Endothelial cell of umbilical vein (primary cell): ENCODE measurements around the gene STARD5. TPM values are rescaled to one million over a fixed set of nuclear protein-coding genes. Genes with fewer than 3 reads are reported as not detected.
A peak's percentile ranks its signal among the peaks of the same experiment; 100 is the strongest.

Experiments
- BruUV-seq: library from RNA; stranded (reverse); fragments of 400-500 nt; replicated peaks from 2 replicates; lab custom pipeline; 2021; lab: Mats Ljungman, UMichigan
- CTCF ChIA-PET: fragments of 300-600, 350-600 bp; sonication (Branson Sonifier 250); formaldehyde crosslinking; loops from one replicate; lab custom pipeline; 2021; ENCODE audit warnings: antibody characterized with exemption, inconsistent platforms; lab: Charles Lee
- POLR2A ChIA-PET: fragments of 300-600, 350-600 bp; sonication (Branson Sonifier 250); formaldehyde crosslinking; loops from one replicate; lab custom pipeline; 2021; ENCODE audit warnings: antibody characterized with exemption, inconsistent platforms; lab: Charles Lee
- DNase-seq: peaks from one replicate; pipeline ENCODE4 v3.0.0-alpha.2; 2011; ENCODE audit warnings: low read depth, low spot score
- FAIRE-seq: peaks from 2 replicates; lab custom pipeline; 2011; peaks lifted over from hg19 to GRCh38; lab: Jason Lieb, UNC
- H2AFZ ChIP-seq: 2 replicates; pipeline ENCODE4 v1.6.0; 2012; ENCODE audit warnings: low read depth, low read length, control low read depth, inconsistent platforms
- H3K27ac ChIP-seq: 2 replicates; pipeline ENCODE4 v1.5.1; 2011; ENCODE audit warnings: low read depth, mild to moderate bottlenecking, control low read depth, low read length, moderate library complexity; ENCODE audit not compliant: insufficient read depth
- H3K27me3 ChIP-seq, 2 experiments: 2 replicates each; pipeline versions ENCODE4 v1.6.0 to v1.6.1; 2011; ENCODE audit warnings: low read length in 2 of 2, mixed read lengths in 1 of 2; ENCODE audit not compliant: control insufficient read depth in 2 of 2, insufficient read depth in 2 of 2
- H3K36me3 ChIP-seq, 2 experiments: 2 replicates in 1 of 2; 3 replicates in 1 of 2; pipeline ENCODE4 v1.5.1; 2011; ENCODE audit warnings: low read length in 2 of 2, mild to moderate bottlenecking in 1 of 2, moderate library complexity in 1 of 2; ENCODE audit not compliant: control insufficient read depth in 2 of 2, insufficient read depth in 2 of 2; ENCODE audit errors: extremely low read depth in 1 of 2
- H3K4me1 ChIP-seq: 3 replicates; pipeline ENCODE4 v1.5.1; 2011; ENCODE audit warnings: mild to moderate bottlenecking, low read length; ENCODE audit not compliant: control insufficient read depth, insufficient read depth; ENCODE audit errors: extremely low read depth
- H3K4me2 ChIP-seq: 2 replicates; pipeline ENCODE4 v1.6.1; 2011; ENCODE audit warnings: low read length, control low read depth, mixed read lengths; ENCODE audit not compliant: insufficient read depth
- H3K4me3 ChIP-seq, 3 experiments: fragments of 200-600 bp in 1 of 3; sonication (generic), shearing (Covaris generic) in 1 of 3; replicated peaks in 1 of 3; 2 replicates each; pipeline ENCODE4 v1.5.1; 2011 to 2016; ENCODE audit warnings: control low read depth in 3 of 3, low read length in 3 of 3, mild to moderate bottlenecking in 2 of 3, inconsistent platforms in 1 of 3, low read depth in 1 of 3, moderate library complexity in 1 of 3; ENCODE audit not compliant: insufficient read depth in 1 of 3
- H3K79me2 ChIP-seq: 2 replicates; pipeline ENCODE4 v1.6.0; 2012; ENCODE audit warnings: low read length, inconsistent platforms; ENCODE audit not compliant: control insufficient read depth, insufficient read depth
- H3K9ac ChIP-seq: replicated peaks from 2 replicates; pipeline ENCODE3; 2011; ENCODE audit warnings: low read length, control low read depth; ENCODE audit not compliant: insufficient read depth; ENCODE audit errors: extremely low read depth
- H3K9me1 ChIP-seq: replicated peaks from 3 replicates; pipeline ENCODE4 v1.6.0; 2011; ENCODE audit warnings: mild to moderate bottlenecking, low read length; ENCODE audit not compliant: control insufficient read depth, insufficient read depth; ENCODE audit errors: extremely low read depth
- H3K9me3 ChIP-seq: replicated peaks from 2 replicates; pipeline ENCODE4 v1.5.1; 2012; ENCODE audit warnings: low read length, inconsistent platforms; ENCODE audit not compliant: control insufficient read depth, insufficient read depth
- H4K20me1 ChIP-seq: replicated peaks from 2 replicates; pipeline ENCODE3; 2011; ENCODE audit warnings: mild to moderate bottlenecking, low read length; ENCODE audit not compliant: control insufficient read depth, insufficient read depth; ENCODE audit errors: extremely low read depth
- EZH2 ChIP-seq: IDR thresholded peaks from 2 replicates; pipeline ENCODE4 v1.6.1; 2012; ENCODE audit warnings: borderline replicate concordance, low read depth, mild to moderate bottlenecking, moderate library complexity, low read length, inconsistent platforms; ENCODE audit not compliant: severe bottlenecking
- FOS ChIP-seq: IDR thresholded peaks from 2 replicates; pipeline ENCODE4 v1.6.1; 2011; ENCODE audit warnings: mild to moderate bottlenecking, low read length, moderate library complexity, borderline replicate concordance; ENCODE audit not compliant: insufficient read depth
- GATA2 ChIP-seq: IDR thresholded peaks from 2 replicates; pipeline ENCODE4 v1.7.0; 2011; ENCODE audit warnings: low read depth, mild to moderate bottlenecking, moderate library complexity, mixed read lengths, low read length; ENCODE audit not compliant: insufficient read length, insufficient read depth
- JUN ChIP-seq: IDR thresholded peaks from 2 replicates; pipeline ENCODE4 v1.6.1; 2011; ENCODE audit warnings: borderline replicate concordance, low read depth; ENCODE audit not compliant: insufficient read length, insufficient read depth
- MYC ChIP-seq: IDR thresholded peaks from one replicate; pipeline ENCODE4 v1.6.1; 2011; ENCODE audit warnings: mild to moderate bottlenecking, low read depth, low read length
- POLR2A ChIP-seq: IDR thresholded peaks from 2 replicates; pipeline ENCODE4 v1.6.1; 2012; ENCODE audit warnings: low read depth, mild to moderate bottlenecking, control low read depth, low read length
- POLR2AphosphoS5 ChIP-seq: IDR thresholded peaks from 2 replicates; pipeline ENCODE4 v1.6.1; 2012; ENCODE audit warnings: low read depth, mild to moderate bottlenecking, control low read depth, low read length, moderate library complexity; ENCODE audit not compliant: insufficient read depth
- dilution Hi-C: fragments of 300-500 bp; cut with MboI; formaldehyde crosslinking; loops from one replicate; pipeline ENCODE4 v1.15.0; 2019; ENCODE audit warnings: low sequenced_read_pairs; ENCODE audit not compliant: extremely low pct_ligation_motif_present
- intact Hi-C: fragments of 100-400 bp; cut with micrococcal nuclease; formaldehyde crosslinking; loops from one replicate; pipeline ENCODE4 v1.10.0; 2022
- polyA plus RNA-seq, 4 experiments: library from polyadenylated mRNA; depleted of rRNA in 3 of 4; stranded (reverse) in 3 of 4; unstranded in 1 of 4; fragments of >200 nt; gene quantifications; 2 replicates each; pipeline versions ENCODE4 v1.2.1 to v1.2.3, GENCODE V29; 2011 to 2012; ENCODE audit warnings: missing spikeins in 1 of 4
- total RNA-seq: library from RNA; stranded (reverse); gene quantifications from 2 replicates; pipeline ENCODE4 v1.2.3, GENCODE V29; 2021
- TF ChIP-seq, protein P1 (sequence below): IDR thresholded peaks from 2 replicates; pipeline ENCODE4 v1.6.1; 2011; ENCODE audit not compliant: insufficient read depth, insufficient read length
- TF ChIP-seq, protein P2 (sequence below), 2 donors: IDR thresholded peaks; 1 replicate in 1 of 2; 2 replicates in 1 of 2; pipeline ENCODE4 v1.5.1; 2011; ENCODE audit warnings: low read length in 2 of 2, mild to moderate bottlenecking in 2 of 2, moderate library complexity in 2 of 2, control low read depth in 1 of 2, inconsistent platforms in 1 of 2, low read depth in 1 of 2; ENCODE audit not compliant: insufficient read depth in 1 of 2; ENCODE audit errors: extremely low read depth in 1 of 2

The STARD5 gene
- total and polyA plus RNA-seq, 2 donors (not counting 3 experiments of a cell fraction or from before 2014, with no cell fraction given): 2.2 to 3.0 TPM

- H3K4me3 ChIP-seq: no peak overlapping the region
- H3K36me3 ChIP-seq: no peaks in the 10 kb centered on the region
- FAIRE-seq (no peak), DNase-seq (no peak)
- H3K27me3 ChIP-seq: peaks cover 3 to 6% of the 10 kb centered on the region in 2 experiments
- no peaks in the 10 kb centered on the region for H4K20me1 ChIP-seq
- H3K27ac ChIP-seq: no peak overlapping the region
- H3K4me2 ChIP-seq: no peak overlapping the region
- H3K9me3 ChIP-seq: no peaks in the 10 kb centered on the region
- H3K4me1 ChIP-seq: peaks cover 4% of the 10 kb centered on the region
- no peaks in the 10 kb centered on the region for H3K79me2 ChIP-seq
- intact Hi-C loops (no loop called here), dilution Hi-C loops (no loop called here)
- CTCF ChIA-PET: interaction anchor here (0.6 to 2.5 kb wide), 3 partner anchors 64 to 586 kb away, joined by 4 to 10 read pairs (median 4); no protein-coding TSS in a partner anchor
- POLR2A ChIA-PET: no interaction called here
- no peaks in the 10 kb centered on the region for H3K9me1 ChIP-seq
- BruUV-seq: no TSS peak
- no peak overlapping the region for H3K9ac ChIP-seq
- TF ChIP-seq GATA2: no peak
- no peak overlapping the region for H2AFZ ChIP-seq
Observed at GRCh38 chr15:81339321-81339720, 15.4 kb upstream of the STARD5 start.

GRCh38 chr15:81338170-81339007 lies 14.4 kb upstream of the STARD5 start:
- peak; percentile 86 for DNase-seq
- no TSS peak for BruUV-seq
- no peaks in the 10 kb centered on the region for H4K20me1 ChIP-seq
- peak overlapping the region; percentile 8 for H3K4me2 ChIP-seq
- no peaks in the 10 kb centered on the region for H3K9me1 ChIP-seq
- POLR2A ChIA-PET: no interaction called here
- H3K4me3 ChIP-seq: no peak overlapping the region
- H3K27ac ChIP-seq: no peak overlapping the region
- no peak overlapping the region for H2AFZ ChIP-seq
- CTCF ChIA-PET: interaction anchor here (0.6 to 2.5 kb wide), 4 partner anchors 10 to 587 kb away, joined by 4 to 10 read pairs (median 4); no protein-coding TSS in a partner anchor
- TF ChIP-seq MYC (no peak), POLR2AphosphoS5 (no peak), JUN (no peak), FOS (no peak), EZH2 (no peak), POLR2A (no peak), GATA2 (no peak)
- TF ChIP-seq, protein P1, sequence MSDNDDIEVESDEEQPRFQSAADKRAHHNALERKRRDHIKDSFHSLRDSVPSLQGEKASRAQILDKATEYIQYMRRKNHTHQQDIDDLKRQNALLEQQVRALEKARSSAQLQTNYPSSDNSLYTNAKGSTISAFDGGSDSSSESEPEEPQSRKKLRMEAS: no peak
- TF ChIP-seq, protein P2, sequence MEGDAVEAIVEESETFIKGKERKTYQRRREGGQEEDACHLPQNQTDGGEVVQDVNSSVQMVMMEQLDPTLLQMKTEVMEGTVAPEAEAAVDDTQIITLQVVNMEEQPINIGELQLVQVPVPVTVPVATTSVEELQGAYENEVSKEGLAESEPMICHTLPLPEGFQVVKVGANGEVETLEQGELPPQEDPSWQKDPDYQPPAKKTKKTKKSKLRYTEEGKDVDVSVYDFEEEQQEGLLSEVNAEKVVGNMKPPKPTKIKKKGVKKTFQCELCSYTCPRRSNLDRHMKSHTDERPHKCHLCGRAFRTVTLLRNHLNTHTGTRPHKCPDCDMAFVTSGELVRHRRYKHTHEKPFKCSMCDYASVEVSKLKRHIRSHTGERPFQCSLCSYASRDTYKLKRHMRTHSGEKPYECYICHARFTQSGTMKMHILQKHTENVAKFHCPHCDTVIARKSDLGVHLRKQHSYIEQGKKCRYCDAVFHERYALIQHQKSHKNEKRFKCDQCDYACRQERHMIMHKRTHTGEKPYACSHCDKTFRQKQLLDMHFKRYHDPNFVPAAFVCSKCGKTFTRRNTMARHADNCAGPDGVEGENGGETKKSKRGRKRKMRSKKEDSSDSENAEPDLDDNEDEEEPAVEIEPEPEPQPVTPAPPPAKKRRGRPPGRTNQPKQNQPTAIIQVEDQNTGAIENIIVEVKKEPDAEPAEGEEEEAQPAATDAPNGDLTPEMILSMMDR (IDR thresholded peaks at IDR 0.05; ENCODE audit: extremely low read depth in 1 of 2, insufficient read depth in 1 of 2, low read depth in 1 of 2, low read length in 2 of 2): no peak
- dilution Hi-C loops (no loop called here), intact Hi-C loops (no loop called here)
- no peaks in the 10 kb centered on the region for H3K36me3 ChIP-seq
- no peak overlapping the region for H3K9ac ChIP-seq
- FAIRE-seq: no peak
- H3K4me1 ChIP-seq: peaks cover 4% of the 10 kb centered on the region
- H3K79me2 ChIP-seq: no peaks in the 10 kb centered on the region
- H3K9me3 ChIP-seq: no peaks in the 10 kb centered on the region
- peaks cover 3 to 6% of the 10 kb centered on the region in 2 experiments for H3K27me3 ChIP-seq
